C4-2B (cell line): ENCODE measurements around the gene HSD17B13.
"Not testable (repeated sequence)": the region's sequence is repeated elsewhere in the genome, so short reads cannot be mapped to it uniquely, and the experiment has no call there.

Source experiments
- H3K27ac ChIP-seq: fragments of 450-650 bp; 2 replicates; pipeline ENCODE4 v1.5.1; 2017
- CTCF ChIP-seq: fragments of 450-650 bp; conservative IDR thresholded peaks from 2 replicates; pipeline ENCODE4 v1.5.1; 2017; ENCODE audit warnings: mild to moderate bottlenecking
- ZFX ChIP-seq: fragments of 450-650 bp; IDR thresholded peaks from 2 replicates; pipeline ENCODE4 v1.6.1; 2017

HSD17B13 gene

GRCh38 chr4:87304745-87305432 lies 17.8 kb downstream of the HSD17B13 start:
- TF ChIP-seq ZFX (no peak), CTCF (no peak)
- H3K27ac ChIP-seq = no peak overlapping the region

DNA sequence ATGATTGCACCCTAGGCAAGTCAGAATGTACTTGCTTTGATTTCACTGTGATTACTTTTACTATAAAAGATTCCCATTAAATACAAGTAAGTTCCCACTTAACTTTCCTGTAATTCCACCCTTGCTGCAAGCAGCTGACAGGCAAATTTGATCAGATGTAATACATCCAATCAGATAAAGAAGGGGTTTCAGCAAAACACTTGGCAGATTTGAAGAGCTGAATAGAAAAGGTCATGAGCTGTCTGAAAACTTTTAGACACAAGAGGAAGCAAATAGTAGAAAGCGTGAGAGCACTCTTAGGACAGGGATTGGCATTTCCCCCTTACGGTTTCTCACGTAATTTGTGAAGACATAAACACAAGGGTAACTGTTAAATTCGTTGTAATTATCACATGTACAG lies 22.8 kb downstream of the HSD17B13 start:
- no peak overlapping the region for H3K27ac ChIP-seq
- TF ChIP-seq CTCF (no peak), ZFX (no peak)

- no peak overlapping the region for H3K27ac ChIP-seq
- no peak for TF ChIP-seq ZFX
- no peak for TF ChIP-seq CTCF
Measured at GRCh38 chr4:87298362-87298761, 24.3 kb downstream of the HSD17B13 start.

DNA sequence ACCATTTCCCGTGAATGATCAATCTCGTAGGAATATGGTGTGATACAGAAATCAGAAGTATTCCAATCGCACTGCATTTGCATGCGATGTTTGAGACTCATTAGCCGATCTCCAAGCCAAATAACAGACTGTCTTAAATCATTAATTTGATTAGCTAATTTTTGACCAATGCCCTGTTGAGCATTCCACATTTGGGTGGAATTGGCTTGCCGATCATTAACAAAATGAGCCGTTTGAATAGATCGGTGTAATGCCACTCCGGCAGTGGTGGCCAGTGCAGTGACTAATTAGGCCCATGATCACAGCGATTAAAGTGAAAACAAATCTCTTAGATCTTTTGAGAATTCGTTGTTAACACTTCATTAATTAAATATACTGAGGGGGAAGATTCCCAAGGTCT lies 27.8 kb downstream of the HSD17B13 start:
- H3K27ac ChIP-seq = not testable (repeated sequence)

- H3K27ac ChIP-seq = not testable (repeated sequence)
Measured at GRCh38 chr4:87293889-87294288, 28.8 kb downstream of the HSD17B13 start.

GRCh38 chr4:87286970-87287369 lies 35.7 kb downstream of the HSD17B13 start:
- TF ChIP-seq ZFX (no peak), CTCF (no peak)
- no peak overlapping the region for H3K27ac ChIP-seq

DNA sequence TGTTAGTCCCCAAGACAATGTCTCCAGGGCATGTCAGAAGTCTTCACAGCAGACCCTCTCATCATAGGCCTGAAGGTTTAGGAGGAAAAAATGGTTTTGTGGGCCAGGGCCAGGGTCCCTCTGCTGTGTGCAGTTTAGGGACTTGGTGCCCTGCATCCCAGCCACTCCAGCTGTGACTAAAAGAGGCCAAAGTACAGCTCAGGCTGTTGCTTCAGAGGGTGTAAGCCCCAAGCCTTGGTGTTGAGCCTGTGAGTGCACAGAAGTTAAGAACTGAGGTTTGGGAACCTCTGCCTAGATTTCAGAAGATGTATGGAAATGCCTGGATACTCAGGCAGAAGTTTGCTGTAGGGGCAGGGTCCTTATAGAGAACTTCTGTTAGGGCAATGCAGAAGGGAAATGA lies 38.4 kb downstream of the HSD17B13 start:
- H3K27ac ChIP-seq = not testable (repeated sequence)

- H3K27ac ChIP-seq = no peak overlapping the region
- TF ChIP-seq ZFX (no peak), CTCF (no peak)
Measured at GRCh38 chr4:87283151-87283550, 39.5 kb downstream of the HSD17B13 start.

- no peak overlapping the region for H3K27ac ChIP-seq
- TF ChIP-seq CTCF (no peak), ZFX (no peak)
Measured at GRCh38 chr4:87281603-87282002, 41.1 kb downstream of the HSD17B13 start.
